OCI-LY7 (cell line): ENCODE measurements around the gene MACROD2. TPM values are rescaled to one million over a fixed set of nuclear protein-coding genes. Genes with fewer than 3 reads are reported as not detected.
"Not testable (repeated sequence)": the region's sequence is repeated elsewhere in the genome, so short reads cannot be mapped to it uniquely, and the experiment has no call there.

Experiments used
- BruUV-seq: library from RNA; stranded (reverse); fragments of 400-500 nt; replicated peaks from 2 replicates; lab custom pipeline; 2021; lab: Mats Ljungman, UMichigan
- CTCF ChIA-PET: fragments of 300-600 bp; sonication (Branson Sonifier 250); formaldehyde crosslinking; loops from one replicate; lab custom pipeline; 2022; ENCODE audit warnings: antibody characterized with exemption; ENCODE audit not compliant: unreplicated experiment; lab: Charles Lee
- POLR2A ChIA-PET: fragments of 300-600 bp; sonication (Branson Sonifier 250); formaldehyde crosslinking; loops from one replicate; lab custom pipeline; 2022; ENCODE audit warnings: antibody characterized with exemption; lab: Charles Lee
- DNase-seq: peaks from one replicate; pipeline ENCODE4 v3.0.0-alpha.2; 2015; ENCODE audit warnings: low spot score
- H2AFZ ChIP-seq: fragments of 200-600 bp; sonication (generic), shearing (Covaris generic); 2 replicates; pipeline ENCODE4 v1.6.1; 2014; ENCODE audit warnings: mild to moderate bottlenecking, antibody characterized with exemption, low read length, moderate library complexity
- H3K27ac ChIP-seq: fragments of 200-600 bp; sonication (generic); 2 replicates; pipeline ENCODE4 v1.5.1; 2014; ENCODE audit warnings: mixed run types, low read depth, mild to moderate bottlenecking, moderate library complexity, low read length, inconsistent platforms; ENCODE audit not compliant: poor library complexity, severe bottlenecking
- H3K36me3 ChIP-seq: fragments of 200-600 bp; sonication (generic); 2 replicates; pipeline ENCODE4 v1.6.1; 2014; ENCODE audit warnings: mild to moderate bottlenecking, antibody characterized with exemption, low read length, moderate library complexity, mixed read lengths; ENCODE audit not compliant: insufficient read depth
- H3K4me1 ChIP-seq: fragments of 200-600 bp; sonication (generic); 2 replicates; pipeline ENCODE4 v1.5.1; 2014; ENCODE audit warnings: mild to moderate bottlenecking, low read length; ENCODE audit not compliant: insufficient read depth, poor library complexity, severe bottlenecking
- H3K4me2 ChIP-seq: fragments of 200-600 bp; sonication (generic); 2 replicates; pipeline ENCODE4 v1.6.1; 2014; ENCODE audit warnings: mild to moderate bottlenecking, low read length
- H3K4me3 ChIP-seq: fragments of 200-600 bp; sonication (generic); 2 replicates; pipeline ENCODE4 v1.5.1; 2014; ENCODE audit warnings: mild to moderate bottlenecking, low read depth, low read length; ENCODE audit not compliant: poor library complexity, severe bottlenecking
- H3K79me2 ChIP-seq: fragments of 200-600 bp; sonication (generic); 2 replicates; pipeline ENCODE4 v1.6.1; 2016; ENCODE audit warnings: low read depth, mild to moderate bottlenecking, low read length, moderate library complexity, mixed read lengths; ENCODE audit not compliant: insufficient read depth
- H3K9me2 ChIP-seq: fragments of 200-600 bp; sonication (generic); 2 replicates; pipeline ENCODE4 v1.6.1; 2016; ENCODE audit warnings: mild to moderate bottlenecking, low read length, mixed read lengths; ENCODE audit not compliant: insufficient read depth
- H3K9me3 ChIP-seq: fragments of 200-600 bp; sonication (generic); 2 replicates; pipeline ENCODE4 v1.6.1; 2014; ENCODE audit warnings: mild to moderate bottlenecking, mixed run types, low read length, mixed read lengths
- H4K20me1 ChIP-seq: fragments of 200-600 bp; sonication (generic); 2 replicates; pipeline ENCODE4 v1.6.1; 2014; ENCODE audit warnings: mild to moderate bottlenecking, antibody characterized with exemption, low read length, moderate library complexity, mixed read lengths; ENCODE audit not compliant: insufficient read depth
- CTCF ChIP-seq: fragments of 200-600 bp; sonication (generic); conservative IDR thresholded peaks from 2 replicates; pipeline ENCODE4 v1.5.1; 2014; ENCODE audit warnings: mild to moderate bottlenecking, antibody characterized with exemption, low read length, moderate library complexity, mixed read lengths
- EZH2phosphoT487 ChIP-seq: fragments of 200-600 bp; sonication (generic); IDR thresholded peaks from 2 replicates; pipeline ENCODE4 v1.6.1; 2018; ENCODE audit warnings: low read depth, borderline replicate concordance, mild to moderate bottlenecking, mixed run types, antibody characterized with exemption, low read length, moderate library complexity, mixed read lengths
- intact Hi-C: fragments of 100-400 bp; cut with micrococcal nuclease; formaldehyde crosslinking; loops from one replicate; pipeline ENCODE4 v1.10.0; 2022; ENCODE audit not compliant: unreplicated experiment
- total RNA-seq, 2 experiments: library from RNA; depleted of rRNA in 1 of 2; stranded (reverse); fragments of >200 nt in 1 of 2; shearing (Covaris generic) in 1 of 2; gene quantifications; 2 replicates each; pipeline ENCODE4 v1.2.3, GENCODE V29; 2014 to 2022

Gene MACROD2
- total RNA-seq, 2 experiments from 2014 or later = 0.09 to 4.5 TPM

- Histone ChIP-seq H3K4me1 (no peaks in the 10 kb centered on the region), H3K9me2 (no peaks in the 10 kb centered on the region), H2AFZ (no peak overlapping the region), H3K9me3 (no peaks in the 10 kb centered on the region), H3K79me2 (no peaks in the 10 kb centered on the region), H3K36me3 (no peaks in the 10 kb centered on the region), H3K27ac (no peak overlapping the region), H3K4me3 (no peak overlapping the region), H4K20me1 (no peaks in the 10 kb centered on the region), H3K4me2 (no peak overlapping the region)
- TF ChIP-seq CTCF (no peak), EZH2phosphoT487 (no peak)
- no TSS peak for BruUV-seq
- CTCF ChIA-PET = no interaction called here
- DNase-seq = no peak
- POLR2A ChIA-PET = interaction anchor here (0.6 to 0.7 kb wide), 2 partner anchors 15 to 1055 kb away, joined by 3 to 4 read pairs; no protein-coding TSS in a partner anchor
- intact Hi-C loops = no loop called here
Measured at GRCh38 chr20:15138548-15139126, 1143.3 kb downstream of the MACROD2 start.

DNA sequence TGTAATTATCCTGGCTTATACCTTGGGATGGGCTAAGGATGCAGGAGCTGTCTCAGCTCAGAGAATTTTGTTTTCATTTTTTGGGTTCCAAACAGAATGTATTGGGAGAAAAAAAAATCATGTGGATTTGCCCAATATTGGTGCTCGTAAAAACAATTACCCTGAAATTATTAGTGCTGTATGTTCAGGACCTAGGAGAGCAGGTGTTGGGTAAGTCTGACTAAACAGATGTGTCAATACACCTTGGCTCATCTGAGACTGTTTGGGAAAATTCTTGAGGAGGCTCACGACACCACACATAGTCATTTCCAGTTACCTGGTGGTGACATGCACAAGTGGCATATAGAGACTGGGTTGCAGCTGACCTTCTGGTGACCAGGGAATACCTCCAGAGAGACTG is 1144.2 kb downstream of the MACROD2 start:
- DNase-seq = no peak
- intact Hi-C loops = no loop called here
- no peaks in the 10 kb centered on the region for H4K20me1 ChIP-seq
- H3K4me1 ChIP-seq = no peaks in the 10 kb centered on the region
- no peaks in the 10 kb centered on the region for H3K79me2 ChIP-seq
- H3K27ac ChIP-seq = no peak overlapping the region
- POLR2A ChIA-PET = no interaction called here
- no TSS peak for BruUV-seq
- CTCF ChIA-PET = no interaction called here
- H3K36me3 ChIP-seq = no peaks in the 10 kb centered on the region
- TF ChIP-seq EZH2phosphoT487 = no peak
- TF ChIP-seq CTCF = no peak
- no peaks in the 10 kb centered on the region for H3K9me3 ChIP-seq
- H3K9me2 ChIP-seq = no peaks in the 10 kb centered on the region
- H3K4me2 ChIP-seq = no peak overlapping the region
- no peak overlapping the region for H3K4me3 ChIP-seq
- H2AFZ ChIP-seq = no peak overlapping the region

DNA sequence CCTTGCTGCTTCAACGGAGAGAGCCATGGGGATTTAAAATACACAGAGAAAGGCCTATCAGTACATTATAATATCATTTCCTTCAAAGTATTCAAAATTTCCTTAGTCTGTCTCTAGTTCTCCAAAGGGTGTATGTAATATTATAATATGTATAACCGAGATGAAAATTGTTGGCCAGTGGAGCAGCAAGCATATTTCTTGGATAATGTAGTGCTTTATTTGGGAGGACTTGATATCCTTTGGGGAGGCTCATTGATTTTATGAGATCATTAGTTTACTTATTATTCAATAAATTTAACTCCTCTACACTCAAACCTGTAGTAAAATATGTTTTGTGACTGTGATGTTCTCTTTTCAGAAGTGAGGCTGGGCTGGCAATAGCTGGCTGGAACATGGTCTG is 1145.0 kb downstream of the MACROD2 start:
- DNase-seq = no peak
- POLR2A ChIA-PET = no interaction called here
- H3K9me3 ChIP-seq = no peaks in the 10 kb centered on the region
- TF ChIP-seq CTCF (no peak), EZH2phosphoT487 (no peak)
- intact Hi-C loops = no loop called here
- no peaks in the 10 kb centered on the region for H3K9me2 ChIP-seq
- H3K79me2 ChIP-seq = no peaks in the 10 kb centered on the region
- no peaks in the 10 kb centered on the region for H4K20me1 ChIP-seq
- no TSS peak for BruUV-seq
- no peaks in the 10 kb centered on the region for H3K36me3 ChIP-seq
- H3K4me1 ChIP-seq = no peaks in the 10 kb centered on the region
- H3K27ac ChIP-seq = no peak overlapping the region
- CTCF ChIA-PET = no interaction called here
- no peak overlapping the region for H3K4me2 ChIP-seq
- H3K4me3 ChIP-seq = no peak overlapping the region
- H2AFZ ChIP-seq = no peak overlapping the region

GRCh38 chr20:15140940-15141339 is 1145.6 kb downstream of the MACROD2 start:
- H3K9me3 ChIP-seq, H3K27ac ChIP-seq, POLR2A ChIA-PET, H3K4me3 ChIP-seq, H3K79me2 ChIP-seq, H2AFZ ChIP-seq, BruUV-seq, H3K9me2 ChIP-seq, H3K36me3 ChIP-seq, H4K20me1 ChIP-seq, H3K4me2 ChIP-seq, intact Hi-C loops, CTCF ChIA-PET, H3K4me1 ChIP-seq, DNase-seq: not testable (repeated sequence)
